EH (cell line): ENCODE results near the gene GARRE1.
"Not testable (repeated sequence)": the region's sequence is repeated elsewhere in the genome, so short reads cannot be mapped to it uniquely, and the experiment has no call there.

Source experiments
- DNase-seq: peaks from one replicate; pipeline ENCODE4 v3.0.0-alpha.2; 2015; ENCODE audit warnings: low read depth

The GARRE1 gene, protein sequence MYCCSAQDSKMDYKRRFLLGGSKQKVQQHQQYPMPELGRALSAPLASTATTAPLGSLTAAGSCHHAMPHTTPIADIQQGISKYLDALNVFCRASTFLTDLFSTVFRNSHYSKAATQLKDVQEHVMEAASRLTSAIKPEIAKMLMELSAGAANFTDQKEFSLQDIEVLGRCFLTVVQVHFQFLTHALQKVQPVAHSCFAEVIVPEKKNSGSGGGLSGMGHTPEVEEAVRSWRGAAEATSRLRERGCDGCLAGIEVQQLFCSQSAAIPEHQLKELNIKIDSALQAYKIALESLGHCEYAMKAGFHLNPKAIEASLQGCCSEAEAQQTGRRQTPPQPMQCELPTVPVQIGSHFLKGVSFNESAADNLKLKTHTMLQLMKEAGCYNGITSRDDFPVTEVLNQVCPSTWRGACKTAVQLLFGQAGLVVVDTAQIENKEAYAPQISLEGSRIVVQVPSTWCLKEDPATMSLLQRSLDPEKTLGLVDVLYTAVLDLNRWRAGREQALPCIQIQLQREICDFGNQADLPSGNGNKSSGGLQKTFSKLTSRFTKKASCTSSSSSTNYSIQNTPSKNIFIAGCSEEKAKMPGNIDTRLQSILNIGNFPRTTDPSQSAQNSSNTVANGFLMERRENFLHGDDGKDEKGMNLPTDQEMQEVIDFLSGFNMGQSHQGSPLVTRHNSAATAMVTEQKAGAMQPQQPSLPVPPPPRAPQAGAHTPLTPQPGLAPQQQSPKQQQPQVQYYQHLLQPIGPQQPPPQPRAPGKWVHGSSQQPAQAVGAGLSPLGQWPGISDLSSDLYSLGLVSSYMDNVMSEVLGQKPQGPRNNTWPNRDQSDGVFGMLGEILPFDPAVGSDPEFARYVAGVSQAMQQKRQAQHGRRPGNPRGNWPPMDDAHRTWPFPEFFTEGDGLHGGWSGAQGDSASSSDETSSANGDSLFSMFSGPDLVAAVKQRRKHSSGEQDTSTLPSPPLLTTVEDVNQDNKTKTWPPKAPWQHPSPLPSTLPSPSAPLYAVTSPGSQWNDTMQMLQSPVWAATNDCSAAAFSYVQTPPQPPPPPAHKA (N-terminal part only)

DNA sequence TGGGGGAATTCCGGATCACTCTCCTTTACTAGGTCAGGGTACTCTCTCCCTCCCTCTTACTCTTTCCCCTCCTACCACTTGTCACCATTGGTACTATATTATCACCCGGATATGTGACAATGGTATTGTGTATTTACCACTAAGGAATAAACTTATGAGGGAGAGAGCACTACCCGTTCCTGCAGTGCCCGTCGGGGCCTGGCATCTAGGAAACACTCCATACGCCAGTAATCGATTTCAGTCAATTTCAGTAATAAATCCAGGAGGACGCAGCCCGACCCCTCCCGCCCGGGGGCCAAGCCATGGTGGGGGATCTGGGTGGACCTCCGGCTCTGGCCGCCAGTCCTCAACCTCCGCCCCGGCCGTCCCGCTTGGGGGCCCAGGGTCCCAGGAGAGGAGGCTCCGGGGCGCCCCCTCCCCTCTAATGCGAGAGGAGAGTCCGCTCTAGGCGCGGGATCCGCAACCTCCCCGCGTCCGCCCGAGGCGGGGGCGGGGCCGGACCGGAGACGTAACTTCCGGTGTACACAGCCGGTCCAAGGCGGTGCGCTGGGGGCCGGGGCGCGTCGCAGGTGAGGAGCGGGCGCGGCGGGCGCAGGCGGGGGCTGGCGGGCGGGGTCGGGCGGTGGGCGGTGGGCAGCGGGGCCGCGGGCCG, at the start of gene GARRE1:
GARRE1 (plus strand) TSS at position 509 of the 652 bp plus-strand sequence. CDS start 45,920 bp downstream, outside the sequence.
- peak; percentile 63 for DNase-seq

DNA sequence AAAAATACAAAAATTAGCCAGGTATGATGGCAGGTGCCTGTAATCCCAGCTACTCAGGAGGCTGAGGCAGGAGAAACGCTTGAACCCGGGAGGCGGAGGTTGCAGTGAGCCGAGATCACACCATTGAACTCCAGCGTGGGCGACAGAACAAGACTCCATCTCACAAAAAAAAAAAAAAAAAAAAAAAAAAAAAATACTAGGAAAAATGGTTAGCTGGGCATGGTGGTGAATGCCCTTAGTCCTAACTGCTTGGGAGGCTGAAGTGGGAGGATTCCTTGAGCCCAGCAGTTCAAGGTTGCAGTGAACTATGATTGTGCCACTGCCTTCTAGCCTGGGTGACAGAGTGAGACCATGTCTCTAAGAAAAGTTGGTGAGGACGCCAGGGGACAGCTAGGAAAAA, 49.0 kb upstream of the GARRE1 start:
- DNase-seq: not testable (repeated sequence)

DNA sequence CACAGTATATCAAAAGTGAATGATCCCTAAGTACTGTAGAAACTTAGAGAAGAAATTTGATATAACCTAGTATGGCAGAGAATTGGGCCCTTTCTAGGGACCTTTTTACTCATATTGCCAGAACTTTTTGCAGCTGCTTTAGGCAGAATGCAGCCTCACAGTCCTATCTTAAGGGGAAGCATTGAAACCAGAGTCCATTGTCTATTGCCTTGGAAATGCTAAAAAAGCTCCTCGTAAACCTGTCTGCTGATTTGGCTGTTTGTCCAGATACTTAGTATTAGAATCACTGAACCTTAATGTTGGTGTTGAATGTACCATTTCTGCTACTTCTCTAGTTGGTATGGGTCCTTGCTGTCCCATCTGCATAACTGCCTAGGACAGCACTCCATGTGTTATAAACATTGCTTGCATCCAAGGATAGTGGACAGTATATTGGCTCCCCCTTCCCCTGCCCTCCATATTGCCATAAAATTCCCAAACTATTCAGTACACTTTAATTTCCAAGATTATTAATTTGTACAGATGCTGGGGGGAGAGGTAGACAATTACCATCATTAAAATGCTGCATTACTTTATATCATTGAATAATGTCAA, 46.0 kb upstream of the GARRE1 start:
- no peak for DNase-seq

DNA sequence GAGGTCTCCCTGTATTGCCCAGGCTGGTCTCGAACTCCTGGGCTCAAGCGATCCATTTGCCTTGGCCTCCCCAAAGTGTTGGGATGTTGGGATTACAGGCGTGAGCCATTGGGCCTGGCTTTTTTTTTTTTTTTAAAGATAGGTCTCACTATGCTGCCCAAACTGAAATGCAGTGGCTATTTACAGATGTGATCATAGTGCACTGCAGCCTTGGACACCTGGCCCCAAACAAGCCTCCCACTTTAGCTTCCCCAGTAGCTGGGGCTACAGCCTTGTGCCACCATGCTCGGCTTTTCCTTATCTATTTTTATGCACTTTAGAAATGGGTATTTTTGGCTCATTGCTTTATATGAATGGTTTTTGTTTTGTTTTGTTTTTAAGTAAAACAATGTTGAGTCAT, 44.6 kb upstream of the GARRE1 start:
- no peak for DNase-seq

DNA sequence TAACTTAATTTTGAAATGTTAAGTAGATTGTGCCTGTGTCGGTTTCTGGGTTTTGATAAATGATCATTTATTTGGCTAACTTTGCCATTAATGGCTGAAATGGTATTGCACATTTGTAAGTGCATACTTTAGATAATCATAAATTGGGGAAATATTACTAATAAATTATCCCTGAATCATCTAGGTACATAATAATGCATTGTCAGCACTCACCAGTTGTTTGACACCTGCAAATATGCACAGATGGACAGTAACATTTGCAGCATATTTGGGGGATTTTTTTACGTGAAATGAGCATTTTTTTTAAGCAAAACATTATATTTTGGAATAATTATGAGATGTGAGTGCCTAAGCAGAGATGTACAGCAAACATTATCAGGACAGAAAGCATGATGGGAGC, 41.1 kb upstream of the GARRE1 start:
- DNase-seq: no peak

DNA sequence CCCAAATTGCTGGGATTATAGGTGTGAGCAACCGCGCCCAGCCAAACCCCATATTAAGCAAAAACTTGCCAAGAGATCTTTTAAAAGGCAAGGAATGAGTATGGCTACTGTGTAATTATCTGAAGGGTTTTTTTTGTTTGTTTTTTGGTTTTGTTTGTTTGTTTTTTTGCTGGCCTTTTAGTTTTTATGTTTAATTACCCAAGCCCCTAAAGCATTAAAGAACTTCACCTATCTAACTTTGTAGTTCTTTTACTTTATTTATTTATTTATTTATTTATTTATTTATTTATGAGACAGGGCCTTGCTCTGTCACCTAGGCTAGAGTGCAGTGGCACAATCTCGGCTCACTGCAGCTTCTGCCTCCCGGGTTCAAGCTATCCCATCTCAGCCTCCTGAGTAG, 40.3 kb upstream of the GARRE1 start:
- no peak for DNase-seq

DNA sequence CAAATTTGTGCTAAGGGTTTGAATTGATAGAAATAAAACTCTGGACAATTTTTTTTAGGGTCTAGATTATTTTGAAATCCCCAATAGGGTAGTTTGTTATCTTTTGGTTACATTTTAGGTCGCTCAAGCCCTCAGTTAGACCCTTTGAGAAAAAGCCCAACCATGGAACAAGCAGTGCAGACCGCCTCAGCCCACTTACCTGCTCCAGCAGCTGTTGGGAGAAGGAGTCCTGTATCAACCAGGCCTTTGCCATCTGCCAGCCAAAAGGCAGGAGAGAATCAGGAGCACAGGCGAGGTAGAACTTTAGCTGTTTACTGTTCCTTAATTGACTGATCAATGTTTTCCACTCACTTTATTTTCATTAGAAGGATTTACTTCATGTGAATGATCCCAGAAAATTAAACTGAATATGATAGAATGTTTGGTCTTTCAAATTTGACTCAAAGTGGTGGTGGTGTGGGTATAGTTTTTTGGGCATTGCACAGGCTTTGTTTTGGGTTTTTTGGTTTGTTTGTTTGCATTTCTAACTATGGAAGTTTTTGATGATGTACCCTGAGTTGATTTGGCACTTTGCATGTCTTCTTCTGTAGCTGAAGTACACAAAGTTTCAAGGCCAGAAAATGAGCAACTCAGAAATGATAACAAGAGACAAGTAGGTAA, 39.2 kb upstream of the GARRE1 start:
- no peak for DNase-seq

DNA sequence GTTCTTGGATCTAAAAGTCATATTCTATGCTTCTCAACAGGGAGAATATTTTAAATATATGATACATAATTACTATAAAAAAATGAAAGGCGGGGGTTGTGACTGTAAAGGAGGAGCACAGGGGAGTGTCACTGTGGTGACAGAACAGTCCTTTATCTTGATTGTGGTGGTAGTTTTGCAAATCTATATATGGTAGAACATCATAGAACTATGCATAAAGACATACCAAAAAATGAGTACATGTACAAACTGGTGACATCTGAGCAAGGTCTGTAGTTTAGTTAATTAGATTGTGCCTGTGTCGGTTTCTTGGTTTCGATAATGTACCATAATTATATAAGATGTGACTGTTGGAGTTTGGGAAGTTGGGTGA, 38.7 kb upstream of the GARRE1 start:
- no peak for DNase-seq

DNA sequence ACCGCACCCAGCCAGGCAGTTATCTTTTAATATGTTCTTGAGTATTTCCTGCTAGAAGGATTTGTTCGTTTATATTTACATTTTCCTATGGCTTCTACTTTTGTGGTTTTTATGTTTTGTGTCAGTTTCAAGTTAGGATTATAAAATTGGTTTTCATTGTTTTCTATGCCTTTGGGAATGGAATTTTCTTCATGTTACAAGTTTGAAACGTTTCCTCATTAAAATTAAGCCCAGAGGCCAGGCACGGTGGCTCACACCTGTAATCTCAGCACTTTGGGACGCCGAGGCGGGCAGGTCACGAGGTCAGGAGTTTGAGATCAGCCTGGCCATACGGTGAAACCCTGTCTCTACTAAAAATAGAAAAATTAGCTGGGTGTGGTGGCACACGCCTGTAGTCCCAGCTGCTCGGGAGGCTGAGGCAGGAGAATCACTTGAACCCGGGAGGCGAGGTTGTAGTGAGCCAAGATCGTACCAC, 37.6 kb upstream of the GARRE1 start:
- not testable (repeated sequence) for DNase-seq

DNA sequence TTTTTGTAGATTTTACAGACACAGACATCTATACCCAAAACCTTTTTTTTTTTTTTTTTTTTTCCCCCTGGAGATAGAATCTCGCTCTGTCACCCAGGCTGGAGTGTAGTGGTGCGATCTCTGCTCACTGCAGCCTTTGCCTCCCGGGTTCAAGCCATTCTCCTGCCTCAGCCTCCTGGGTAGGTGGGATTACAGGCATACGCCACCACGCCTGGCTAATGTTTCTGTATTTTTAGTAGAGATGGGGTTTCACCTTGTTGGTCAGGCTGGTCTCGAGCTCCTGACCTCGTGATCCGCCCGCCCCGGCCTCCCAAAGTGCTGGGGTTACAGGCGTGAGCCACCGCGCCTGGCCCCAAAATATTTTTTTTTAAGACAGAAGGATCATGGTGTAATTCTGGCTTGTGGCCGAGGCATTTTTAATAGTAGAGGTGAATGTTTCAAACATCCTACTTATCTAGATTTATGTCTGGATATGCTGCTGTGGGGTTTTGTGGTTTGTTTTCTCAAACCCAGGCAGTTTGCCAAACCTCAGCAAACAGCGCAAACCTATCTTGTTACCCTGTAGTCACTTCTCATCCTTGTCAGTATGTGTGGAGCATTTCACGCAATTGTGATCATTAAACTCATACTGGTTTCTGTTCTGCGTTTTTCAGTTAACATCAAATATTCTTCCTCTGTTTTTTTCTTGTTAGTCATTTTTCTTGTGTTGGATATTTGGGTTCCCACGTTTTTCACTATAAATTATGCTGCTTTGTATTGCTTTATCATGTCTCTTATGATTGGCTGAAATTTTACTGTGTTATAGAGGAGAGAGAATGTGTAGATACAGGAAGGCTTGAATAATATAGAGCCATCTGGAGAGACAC, 36.2 kb upstream of the GARRE1 start:
- peak; percentile 96 for DNase-seq

DNA sequence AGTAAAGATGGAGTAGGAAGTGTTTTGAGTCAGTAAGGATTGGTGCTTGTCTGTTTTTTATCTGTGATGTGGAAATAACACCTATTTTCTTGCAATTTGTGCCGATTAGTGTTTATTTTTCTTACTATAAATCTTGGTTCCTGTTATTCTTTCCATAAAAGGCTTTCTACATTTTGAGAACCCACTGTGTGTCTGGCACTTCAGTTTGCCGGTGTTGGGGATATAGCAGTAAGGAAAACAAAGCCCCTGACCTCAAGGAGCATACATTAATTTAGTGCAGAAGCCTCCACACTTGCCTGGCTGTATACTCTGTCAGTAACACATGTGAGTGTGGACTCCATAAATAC, 35.6 kb upstream of the GARRE1 start:
- no peak for DNase-seq

DNA sequence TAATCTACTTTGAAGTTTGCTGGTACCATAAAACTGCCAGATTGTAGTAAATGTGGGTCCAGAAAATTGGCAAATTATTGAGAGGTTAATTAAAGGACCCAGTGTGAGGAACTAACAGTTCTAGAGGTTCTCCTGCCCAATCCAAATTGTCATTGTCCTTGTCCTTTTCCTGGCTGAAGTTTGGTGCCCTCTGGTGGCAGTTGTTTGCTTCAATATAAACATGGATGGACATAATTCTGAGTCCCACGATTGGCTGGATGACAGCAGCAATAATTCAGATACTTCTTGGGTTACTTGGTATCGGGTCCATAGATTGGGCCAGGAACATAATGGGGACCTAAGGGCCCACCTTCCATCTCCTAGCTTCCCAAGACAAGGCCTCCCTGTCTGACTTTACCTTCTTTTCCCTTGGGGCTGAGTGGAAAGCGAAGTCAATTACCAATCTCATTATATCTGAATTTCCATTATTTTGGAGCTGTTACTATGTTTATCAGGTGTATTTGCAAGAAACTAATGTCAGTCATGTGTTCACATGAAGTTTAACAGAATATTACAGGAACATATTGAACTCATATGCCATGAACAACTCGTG, 33.8 kb upstream of the GARRE1 start:
- peak; percentile 70 for DNase-seq

DNA sequence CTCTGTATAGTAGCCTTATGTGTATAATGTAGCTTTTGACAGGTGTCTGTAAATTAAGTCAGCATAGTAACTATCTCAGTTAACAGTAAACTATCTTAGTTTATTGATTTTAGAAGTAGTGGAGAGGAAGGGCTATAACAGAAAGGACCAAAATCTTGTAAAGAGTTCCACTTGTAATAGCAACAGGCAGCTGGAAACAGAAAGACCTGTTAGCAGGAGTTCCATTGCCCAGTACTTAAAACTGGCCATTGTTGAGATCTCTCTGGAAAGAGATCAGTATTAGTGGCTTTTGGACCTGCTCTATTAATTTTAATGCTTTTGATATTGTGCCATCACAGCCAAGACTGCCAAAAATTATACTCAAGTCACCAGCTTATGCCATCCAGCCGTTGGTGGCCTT, 32.0 kb upstream of the GARRE1 start:
- DNase-seq: no peak

DNA sequence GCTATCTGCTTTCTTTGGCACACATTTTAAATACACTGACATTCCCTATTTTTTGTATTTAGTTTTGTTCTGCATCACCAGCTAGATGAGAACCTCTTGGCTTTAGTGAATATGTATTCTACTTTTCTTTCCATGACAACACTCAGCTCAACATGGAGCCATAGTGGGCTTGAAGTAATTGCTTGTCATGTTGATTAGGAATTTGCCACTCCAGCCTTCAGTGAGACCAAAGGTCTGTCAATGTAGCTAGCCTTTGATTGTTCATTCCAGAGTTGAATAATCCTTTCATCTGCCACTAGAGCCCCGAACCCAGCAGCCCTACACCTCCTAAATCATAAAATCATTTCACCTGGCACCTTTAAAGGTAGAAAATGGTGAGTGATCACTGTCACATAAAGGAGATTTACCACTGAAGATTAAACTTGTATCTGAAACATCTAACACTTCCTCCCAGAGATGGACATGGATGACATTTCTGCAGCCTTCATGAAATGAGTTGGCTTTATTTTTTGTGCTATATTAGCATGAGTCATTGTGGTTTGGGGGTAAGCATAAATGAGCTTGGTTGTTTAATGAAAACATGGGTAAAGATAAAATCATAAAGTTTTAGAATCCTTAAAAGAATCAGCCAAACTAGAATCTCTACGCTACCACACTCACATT, 29.2 kb upstream of the GARRE1 start:
- peak; percentile 78 for DNase-seq

DNA sequence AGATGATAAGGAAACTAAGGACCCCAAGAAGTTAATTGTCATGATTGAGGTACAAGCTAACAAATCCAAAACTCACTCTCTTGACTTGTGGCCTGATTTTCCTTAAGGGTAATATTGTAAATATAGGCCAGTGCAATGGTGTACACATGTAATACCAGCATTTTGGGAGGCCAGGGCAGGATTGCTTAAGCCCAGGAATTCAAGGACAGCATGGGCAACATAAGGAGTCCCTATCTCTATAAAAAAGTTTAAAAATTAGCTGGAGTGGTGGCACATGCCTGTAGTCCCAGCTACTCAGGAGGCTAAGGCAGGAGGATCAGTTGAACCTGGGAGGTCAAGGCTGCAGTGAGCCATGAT, 28.7 kb upstream of the GARRE1 start:
- DNase-seq: no peak

DNA sequence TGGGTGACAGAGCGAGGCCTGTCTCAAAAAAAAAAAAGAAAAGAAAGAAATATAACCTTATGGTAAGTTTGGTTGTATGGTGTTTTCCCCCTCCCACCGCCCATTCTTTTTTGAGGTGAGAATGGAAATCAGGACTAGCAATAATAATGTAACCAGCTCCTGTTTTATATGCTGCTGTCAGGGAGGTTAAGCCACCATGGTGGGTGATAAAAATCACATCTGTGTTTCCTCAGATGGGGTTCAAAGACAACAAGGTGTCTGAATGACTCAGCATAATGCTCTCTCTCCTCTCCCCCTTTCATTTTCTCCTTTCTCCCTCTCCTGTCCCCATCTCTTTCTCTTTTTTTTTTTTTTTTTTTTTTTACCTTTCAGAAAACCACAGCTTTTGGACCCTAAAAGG, 28.3 kb upstream of the GARRE1 start:
- no peak for DNase-seq

DNA sequence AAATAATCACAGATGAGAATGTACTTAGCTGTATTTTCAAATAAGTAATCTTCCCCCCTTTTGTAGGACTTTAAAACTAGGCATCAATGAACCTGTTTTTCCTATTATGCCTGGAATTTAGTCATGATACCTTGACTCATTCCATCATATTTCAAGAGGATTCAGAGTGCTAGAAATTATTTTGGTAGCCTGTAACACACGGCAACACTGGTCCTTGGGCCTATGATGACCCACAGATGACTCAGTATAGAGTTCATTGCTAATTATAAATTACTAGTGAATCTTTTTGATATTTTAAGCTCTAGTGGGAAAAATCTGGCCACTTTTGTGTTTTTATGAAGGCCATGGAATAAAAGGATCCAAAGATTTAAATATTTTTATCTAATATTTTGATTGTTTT, 26.0 kb upstream of the GARRE1 start:
- peak; percentile 39 for DNase-seq

DNA sequence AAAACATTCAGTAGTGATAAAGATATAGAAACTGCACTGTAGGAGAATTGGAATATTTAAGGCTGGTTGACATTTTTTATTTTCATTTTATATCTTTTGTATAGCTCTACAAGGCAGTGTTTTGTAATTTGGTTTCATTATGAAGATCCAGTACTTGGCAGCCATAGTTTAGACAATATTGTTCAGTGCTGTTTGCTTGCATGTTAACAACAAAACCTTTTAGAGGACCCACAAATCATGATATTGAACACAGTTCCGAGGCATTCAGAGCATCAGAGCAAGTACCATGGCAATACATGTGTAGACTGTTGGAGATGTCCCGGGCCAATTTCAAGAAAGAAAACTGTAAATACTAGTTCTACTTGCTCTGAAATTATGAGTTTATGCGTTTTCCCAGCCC, 25.6 kb upstream of the GARRE1 start:
- DNase-seq: no peak

DNA sequence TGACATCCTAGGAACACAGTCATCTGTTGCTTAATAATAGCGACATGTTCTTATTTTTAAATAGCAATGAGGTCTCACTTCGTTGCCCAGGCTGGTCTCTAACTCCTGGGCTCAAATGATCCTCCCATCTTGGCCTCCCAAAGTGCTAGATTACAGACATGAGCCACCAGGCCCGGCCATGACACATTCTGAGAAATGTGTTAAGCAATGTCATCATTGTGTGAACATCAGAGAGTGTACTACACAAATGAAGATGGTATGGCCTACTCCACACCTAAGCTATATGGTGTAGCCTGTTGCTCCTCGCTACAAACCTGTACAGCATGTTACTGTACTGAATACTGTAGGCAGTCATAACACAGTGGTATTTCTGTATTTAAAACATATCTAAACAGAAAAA, 24.6 kb upstream of the GARRE1 start:
- no peak for DNase-seq

DNA sequence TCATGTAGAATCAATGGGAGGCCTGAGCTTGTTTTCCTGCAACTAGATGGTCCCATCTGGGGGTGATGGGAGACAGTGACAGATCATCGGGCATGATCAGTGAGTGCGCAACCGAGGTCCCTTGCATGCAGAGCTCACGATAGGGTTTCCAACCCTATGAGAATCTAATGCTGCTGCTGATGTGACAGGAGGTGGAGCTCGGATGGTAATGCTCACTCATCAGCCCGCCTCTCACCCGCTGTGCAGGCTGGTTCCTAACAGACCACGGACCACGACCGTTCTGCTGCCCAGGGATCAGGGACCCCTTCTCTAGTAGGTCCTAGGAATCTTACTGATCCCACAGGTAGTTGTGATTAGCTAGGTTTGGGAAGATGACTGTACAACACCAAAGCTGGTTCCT, 23.5 kb upstream of the GARRE1 start:
- no peak for DNase-seq
